SU-DHL-6 (cell line): ENCODE data around the gene PYCARD.

Experiments used
- EZH2phosphoT487 ChIP-seq: fragments of 200-600 bp; sonication (generic), shearing (Covaris generic); conservative IDR thresholded peaks from 2 replicates; pipeline ENCODE4 v1.6.1; 2018; ENCODE audit warnings: mild to moderate bottlenecking, antibody characterized with exemption, low read length, moderate library complexity, mixed read lengths
- TF ChIP-seq, protein P1 (sequence below): fragments of 200-600 bp; sonication (generic); IDR thresholded peaks from one replicate; pipeline ENCODE4 v1.5.1; 2017; ENCODE audit warnings: antibody characterized with exemption, mild to moderate bottlenecking, low read length, moderate library complexity; ENCODE audit not compliant: insufficient read depth, poor library complexity, severe bottlenecking

DNA sequence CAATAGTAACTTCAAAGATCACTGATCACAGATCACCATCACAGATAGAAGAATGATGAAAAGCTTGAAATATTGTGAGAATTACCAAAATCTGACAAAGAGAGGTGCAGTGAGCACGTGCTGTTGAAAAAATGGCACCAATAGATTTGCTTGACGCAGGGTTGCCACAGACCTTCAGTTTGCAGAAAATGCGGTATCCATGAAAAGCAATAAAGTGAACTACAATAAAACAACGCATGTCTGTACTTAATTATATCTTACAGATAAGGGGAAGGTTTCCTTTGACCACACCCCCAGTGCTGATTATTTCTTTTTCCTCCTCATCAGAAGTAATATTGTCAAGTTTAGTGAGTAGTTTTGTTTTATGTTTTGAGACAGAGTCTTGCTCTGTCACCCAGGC, 35.5 kb upstream of the PYCARD start:
- TF ChIP-seq, protein P1, sequence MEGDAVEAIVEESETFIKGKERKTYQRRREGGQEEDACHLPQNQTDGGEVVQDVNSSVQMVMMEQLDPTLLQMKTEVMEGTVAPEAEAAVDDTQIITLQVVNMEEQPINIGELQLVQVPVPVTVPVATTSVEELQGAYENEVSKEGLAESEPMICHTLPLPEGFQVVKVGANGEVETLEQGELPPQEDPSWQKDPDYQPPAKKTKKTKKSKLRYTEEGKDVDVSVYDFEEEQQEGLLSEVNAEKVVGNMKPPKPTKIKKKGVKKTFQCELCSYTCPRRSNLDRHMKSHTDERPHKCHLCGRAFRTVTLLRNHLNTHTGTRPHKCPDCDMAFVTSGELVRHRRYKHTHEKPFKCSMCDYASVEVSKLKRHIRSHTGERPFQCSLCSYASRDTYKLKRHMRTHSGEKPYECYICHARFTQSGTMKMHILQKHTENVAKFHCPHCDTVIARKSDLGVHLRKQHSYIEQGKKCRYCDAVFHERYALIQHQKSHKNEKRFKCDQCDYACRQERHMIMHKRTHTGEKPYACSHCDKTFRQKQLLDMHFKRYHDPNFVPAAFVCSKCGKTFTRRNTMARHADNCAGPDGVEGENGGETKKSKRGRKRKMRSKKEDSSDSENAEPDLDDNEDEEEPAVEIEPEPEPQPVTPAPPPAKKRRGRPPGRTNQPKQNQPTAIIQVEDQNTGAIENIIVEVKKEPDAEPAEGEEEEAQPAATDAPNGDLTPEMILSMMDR = no peak
- no peak for TF ChIP-seq EZH2phosphoT487
